Mesothelial cell of epicardium (in vitro differentiated cells): ENCODE measurements around the gene FBXO38. TPM values are rescaled to one million over a fixed set of nuclear protein-coding genes. Genes with fewer than 3 reads are reported as not detected.

ENCODE experiments used
- DNase-seq, 2 experiments: peaks; one replicate each; pipeline ENCODE4 v3.0.0; 2021; ENCODE audit warnings: low spot score in 2 of 2; ENCODE audit not compliant: unreplicated experiment in 2 of 2
- H3K27ac Mint-ChIP-seq: 2 replicates; pipeline ENCODE4 v1.8.0; 2021; ENCODE audit warnings: mixed read lengths
- H3K27me3 Mint-ChIP-seq: 2 replicates; pipeline ENCODE4 v1.8.0; 2021; ENCODE audit warnings: low read depth, mixed read lengths
- H3K36me3 Mint-ChIP-seq: 2 replicates; pipeline ENCODE4 v1.8.0; 2021; ENCODE audit warnings: mixed read lengths
- H3K4me1 Mint-ChIP-seq: 2 replicates; pipeline ENCODE4 v1.8.0; 2021; ENCODE audit warnings: mixed read lengths
- H3K4me3 Mint-ChIP-seq: 2 replicates; pipeline ENCODE4 v1.8.0; 2021; ENCODE audit warnings: mild to moderate bottlenecking, moderate library complexity, mixed read lengths
- H3K9me3 Mint-ChIP-seq: 2 replicates; pipeline ENCODE4 v1.8.0; 2021; ENCODE audit warnings: mixed read lengths
- CTCF ChIP-seq: fragments of 200-600 bp; sonication (generic); IDR thresholded peaks from one replicate; pipeline ENCODE4 v1.5.0; 2021; ENCODE audit warnings: antibody characterized with exemption; ENCODE audit not compliant: unreplicated experiment
- total RNA-seq: library from RNA; stranded (reverse); gene quantifications from 3 replicates; pipeline ENCODE4 v1.2.1, GENCODE V29; 2021

Gene FBXO38
- total RNA-seq, 1 donor from 2014 or later, result 55.8 TPM

- no peaks in the 10 kb centered on the region for H3K9me3 Mint-ChIP-seq
- peak in 1 of 2 experiments; percentile 49 for DNase-seq
- H3K4me3 Mint-ChIP-seq, result no peak overlapping the region
- H3K27ac Mint-ChIP-seq, result no peak overlapping the region
- peak; percentile 90 for TF ChIP-seq CTCF
- peaks cover 2% of the 10 kb centered on the region for H3K27me3 Mint-ChIP-seq
- H3K36me3 Mint-ChIP-seq, result peaks cover 21% of the 10 kb centered on the region
- no peaks in the 10 kb centered on the region for H3K4me1 Mint-ChIP-seq
Measured at GRCh38 chr5:148443998-148444397, 60.2 kb downstream of the FBXO38 start.

GRCh38 chr5:148445578-148445977, 61.8 kb downstream of the FBXO38 start:
- no peak for TF ChIP-seq CTCF
- H3K9me3 Mint-ChIP-seq, result no peaks in the 10 kb centered on the region
- H3K4me3 Mint-ChIP-seq, result no peak overlapping the region
- H3K36me3 Mint-ChIP-seq, result peaks cover 10% of the 10 kb centered on the region
- H3K27ac Mint-ChIP-seq, result no peak overlapping the region
- peaks cover 2% of the 10 kb centered on the region for H3K27me3 Mint-ChIP-seq
- no peak for DNase-seq
- no peaks in the 10 kb centered on the region for H3K4me1 Mint-ChIP-seq

GRCh38 chr5:148446611-148447010, 62.9 kb downstream of the FBXO38 start:
- Mint-ChIP-seq H3K4me1 (no peaks in the 10 kb centered on the region), H3K36me3 (peaks cover 5% of the 10 kb centered on the region), H3K4me3 (no peak overlapping the region), H3K27ac (no peak overlapping the region), H3K27me3 (peaks cover 2% of the 10 kb centered on the region), H3K9me3 (no peaks in the 10 kb centered on the region)
- no peak for DNase-seq
- no peak for TF ChIP-seq CTCF

GRCh38 chr5:148452499-148453193, 68.9 kb downstream of the FBXO38 start:
- no peak for DNase-seq
- H3K36me3 Mint-ChIP-seq, result no peaks in the 10 kb centered on the region
- peaks cover 3% of the 10 kb centered on the region for H3K27me3 Mint-ChIP-seq
- H3K9me3 Mint-ChIP-seq, result no peaks in the 10 kb centered on the region
- H3K4me1 Mint-ChIP-seq, result no peaks in the 10 kb centered on the region
- H3K27ac Mint-ChIP-seq, result no peak overlapping the region
- TF ChIP-seq CTCF, result no peak
- H3K4me3 Mint-ChIP-seq, result no peak overlapping the region

GRCh38 chr5:148454576-148454975, 70.8 kb downstream of the FBXO38 start:
- Mint-ChIP-seq H3K36me3 (no peaks in the 10 kb centered on the region), H3K4me1 (peaks cover 12% of the 10 kb centered on the region), H3K9me3 (no peaks in the 10 kb centered on the region), H3K27me3 (peaks cover 1% of the 10 kb centered on the region), H3K27ac (no peak overlapping the region), H3K4me3 (no peak overlapping the region)
- no peak for TF ChIP-seq CTCF
- no peak for DNase-seq
